ENCODE measurements around the gene DNALI1.
"Not testable (repeated sequence)": the region's sequence is repeated elsewhere in the genome, so short reads cannot be mapped to it uniquely, and the experiment has no call there.

Gene DNALI1

DNA sequence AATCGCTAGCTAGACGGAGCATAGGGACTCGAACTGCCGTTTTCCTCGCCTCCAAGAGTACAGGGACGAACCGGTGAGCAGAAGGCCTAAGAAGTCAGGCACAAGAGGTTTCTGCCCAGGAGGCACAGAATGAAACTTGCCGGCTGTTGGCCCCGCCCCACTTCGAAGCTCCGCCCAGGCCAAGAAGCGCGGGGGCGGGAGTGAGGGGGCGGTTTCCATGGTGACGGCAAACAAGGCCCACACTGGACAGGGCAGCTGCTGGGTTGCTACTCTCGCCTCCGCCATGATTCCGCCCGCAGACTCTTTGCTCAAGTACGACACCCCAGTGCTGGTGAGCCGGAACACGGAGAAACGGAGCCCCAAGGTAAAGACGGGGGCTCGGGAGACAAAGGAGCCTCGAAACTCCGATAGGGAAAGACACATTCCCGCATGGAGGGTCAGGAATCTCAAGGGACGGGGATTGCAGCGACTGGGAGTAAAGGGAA lies at the start of gene DNALI1:
TSS of gene DNALI1 (plus strand) at position 229 of the 485 bp plus-strand sequence. CDS start at position 284, 55 bp downstream.
- no peak for DNase-seq (ENCODE audit: low read depth)

DNA sequence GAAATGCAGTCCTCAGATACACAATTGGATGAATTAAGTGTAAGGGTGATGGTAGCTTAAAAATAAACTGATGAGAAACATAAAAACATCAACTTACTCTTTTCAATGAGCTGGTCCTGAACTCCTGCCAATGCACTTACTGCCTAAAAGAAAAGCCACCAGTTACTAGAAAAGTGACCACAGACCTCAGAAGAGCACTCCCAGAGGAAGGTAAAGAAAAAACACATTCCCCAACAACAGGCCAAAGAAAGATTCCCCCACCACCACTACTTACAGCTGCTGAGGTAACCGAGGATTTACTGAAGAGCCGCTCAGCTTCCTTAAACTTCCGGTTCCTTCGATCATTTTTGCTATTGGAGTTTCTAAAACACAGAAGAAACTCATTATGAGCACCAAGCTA lies 47.6 kb upstream of the DNALI1 start:
- no peak for DNase-seq (ENCODE audit: low read depth)

DNA sequence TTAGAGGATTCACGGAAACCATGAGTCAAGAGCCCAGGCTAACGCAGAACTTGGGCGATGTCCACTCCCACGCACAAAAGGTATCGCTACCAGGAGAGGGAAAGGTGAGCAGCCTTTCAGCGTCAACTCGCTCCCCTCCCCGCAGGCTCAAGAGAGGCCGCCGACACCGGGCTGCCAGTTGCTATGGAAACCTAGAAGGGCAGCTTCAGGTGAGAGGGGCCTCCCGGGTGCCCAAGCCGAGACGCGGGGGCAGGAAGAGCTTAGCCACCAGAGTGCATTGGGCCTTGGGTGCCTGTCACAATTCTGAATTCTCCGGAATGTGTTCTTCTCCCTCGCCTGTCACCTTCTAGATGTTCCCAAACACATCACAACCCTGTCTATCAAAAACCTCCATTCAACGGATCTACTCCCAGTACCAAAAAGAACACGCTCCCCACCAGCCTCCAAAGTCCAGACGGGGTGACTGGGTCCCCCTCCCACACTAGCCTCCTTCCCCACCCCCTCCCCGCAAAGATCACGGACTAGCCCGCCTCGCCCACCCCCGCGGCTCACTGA lies 42.9 kb upstream of the DNALI1 start:
- DNase-seq (ENCODE audit: low read depth): no peak

DNA sequence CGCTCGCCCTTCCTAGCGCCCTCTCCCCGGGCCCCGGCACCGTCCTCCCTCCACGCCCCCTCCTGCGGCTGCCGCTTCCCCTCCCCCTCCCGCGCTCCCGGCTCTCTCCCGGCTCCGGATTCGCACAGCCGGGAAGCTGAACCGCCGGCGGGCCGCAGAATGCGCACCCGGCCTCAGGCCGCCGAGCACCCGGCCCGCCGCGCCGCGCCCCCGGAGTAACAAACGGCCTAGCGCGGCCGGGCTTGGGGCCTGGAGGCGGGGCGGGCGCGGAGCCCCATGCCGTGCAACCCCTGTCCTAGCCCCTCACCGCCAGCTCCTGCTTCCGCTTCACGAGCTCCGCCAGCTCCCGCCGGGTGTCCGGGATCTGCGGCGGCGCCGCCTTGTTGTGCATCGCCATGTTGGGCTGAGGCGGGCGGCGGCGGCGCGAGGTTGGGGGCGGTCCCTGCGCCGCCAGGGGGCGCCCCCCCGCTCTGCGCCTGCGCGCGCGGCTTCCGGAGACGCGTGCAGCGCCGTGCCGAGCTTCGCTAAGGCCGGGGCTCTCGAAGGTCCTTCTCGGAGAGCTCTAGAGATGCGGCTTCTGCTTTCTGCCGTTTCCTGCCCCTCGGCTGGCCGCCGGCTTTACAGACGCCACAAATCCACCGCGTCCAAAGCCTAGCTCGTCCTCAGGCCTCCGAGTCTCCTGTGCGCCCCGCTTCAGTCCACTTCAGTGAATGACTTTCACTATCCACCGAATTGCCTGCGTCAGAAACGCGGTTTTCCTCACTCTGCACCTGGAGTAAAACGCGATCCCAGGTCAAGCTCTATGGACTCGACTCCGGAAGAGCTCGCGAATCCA lies 42.2 kb upstream of the DNALI1 start, which contains the start of gene MEAF6:
TSS of gene MEAF6 (minus strand) at position 417 of the 835 bp plus-strand sequence. CDS start at position 397, 20 bp downstream.
- peak; percentile 78 for DNase-seq (ENCODE audit: low read depth)

DNA sequence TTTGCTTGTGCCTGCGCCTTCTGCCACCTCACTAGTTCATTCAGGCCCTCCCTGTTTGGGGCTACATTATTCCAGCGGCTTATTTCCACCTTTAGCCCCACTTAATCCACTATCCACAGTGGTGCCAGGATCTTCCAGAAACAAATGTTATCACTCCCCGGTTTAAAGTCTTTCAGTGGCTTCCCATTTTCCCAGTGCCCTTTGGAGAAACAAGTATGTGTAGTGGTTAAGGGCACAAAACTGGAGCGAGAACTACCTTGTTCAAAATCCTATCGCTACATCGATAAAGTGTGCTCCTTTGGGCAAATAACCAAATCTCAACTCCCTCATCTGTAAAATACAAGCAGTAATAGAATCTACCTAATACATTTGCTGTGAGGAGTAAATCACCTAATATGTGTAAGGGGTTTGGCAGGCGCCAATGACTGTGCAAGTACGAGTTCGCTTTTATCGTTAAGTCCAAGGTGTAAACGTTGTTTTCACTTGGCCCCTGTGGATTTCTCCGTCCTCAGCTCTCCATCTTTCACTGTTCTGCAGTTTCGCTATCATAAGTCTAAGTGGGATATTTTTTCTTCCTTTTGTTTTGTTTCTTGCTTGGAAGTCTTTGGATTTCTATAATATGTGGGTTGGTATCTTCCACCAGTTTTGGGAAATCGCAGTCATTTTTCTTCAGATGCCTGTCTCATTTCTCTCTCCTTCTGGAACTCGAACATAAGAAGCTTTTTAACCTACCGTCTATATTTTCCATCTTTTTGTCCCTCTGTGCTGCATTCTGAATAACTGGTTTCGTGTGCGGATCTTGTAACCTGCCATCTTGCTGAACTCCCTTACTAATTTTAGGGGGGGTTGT lies 41.3 kb upstream of the DNALI1 start:
- DNase-seq (ENCODE audit: low read depth): no peak

DNA sequence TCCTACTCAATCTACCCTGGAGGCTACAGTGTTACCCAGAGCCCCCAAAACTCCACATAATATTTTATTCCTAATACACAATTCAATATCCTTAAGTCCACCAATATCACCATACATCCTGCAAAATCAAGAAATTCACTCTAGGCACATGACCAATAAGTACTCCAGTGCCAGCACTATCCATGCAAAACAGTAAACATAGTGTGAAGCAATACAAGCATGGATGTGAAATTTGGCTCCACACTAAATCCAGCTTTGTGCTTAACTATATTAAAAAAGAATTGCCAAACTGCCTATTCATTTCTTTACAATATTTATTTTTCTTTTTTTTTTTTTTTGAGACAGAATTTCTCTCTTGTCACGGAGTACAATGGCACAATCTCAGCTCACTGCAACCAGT lies 39.2 kb upstream of the DNALI1 start:
- no peak for DNase-seq (ENCODE audit: low read depth)

DNA sequence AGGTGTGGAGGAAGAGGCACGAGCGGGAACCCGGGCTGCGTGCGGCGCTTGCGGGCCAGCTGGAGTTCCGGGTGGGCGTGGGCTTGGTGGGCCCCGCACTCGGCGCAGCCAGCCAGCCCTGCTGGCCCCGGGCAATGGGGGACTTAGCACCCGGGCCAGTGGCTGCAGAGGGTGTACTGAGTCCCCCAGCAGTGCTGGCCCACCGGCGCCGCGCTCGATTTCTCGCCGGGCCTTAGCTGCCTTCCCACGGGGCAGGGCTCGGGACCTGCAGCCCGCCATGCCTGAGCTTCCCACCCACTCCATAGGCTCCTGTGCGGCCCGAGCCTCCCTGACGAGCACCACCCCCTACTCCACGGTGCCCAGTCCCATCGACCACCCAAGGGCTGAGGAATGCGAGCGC lies 38.5 kb upstream of the DNALI1 start:
- DNase-seq (ENCODE audit: low read depth): not testable (repeated sequence)

DNA sequence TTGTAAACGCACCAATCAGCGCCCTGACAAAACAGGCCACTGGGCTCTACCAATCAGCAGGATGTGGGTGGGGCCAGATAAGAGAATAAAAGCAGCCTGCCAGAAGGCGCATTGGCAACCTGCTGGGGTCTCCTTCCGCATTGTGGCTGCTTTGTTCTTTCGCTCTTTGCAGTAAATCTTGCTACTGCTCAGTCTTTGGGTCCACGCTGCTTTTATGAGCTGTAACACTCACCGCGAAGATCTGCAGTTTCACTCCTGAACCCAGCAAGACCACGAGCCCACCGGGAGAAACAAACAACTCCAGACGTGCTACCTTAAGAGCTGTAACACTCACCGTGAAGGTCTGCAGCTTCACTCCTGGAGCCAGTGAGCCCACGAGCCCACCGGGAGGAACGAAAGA lies 37.8 kb upstream of the DNALI1 start:
- DNase-seq (ENCODE audit: low read depth): not testable (repeated sequence)

DNA sequence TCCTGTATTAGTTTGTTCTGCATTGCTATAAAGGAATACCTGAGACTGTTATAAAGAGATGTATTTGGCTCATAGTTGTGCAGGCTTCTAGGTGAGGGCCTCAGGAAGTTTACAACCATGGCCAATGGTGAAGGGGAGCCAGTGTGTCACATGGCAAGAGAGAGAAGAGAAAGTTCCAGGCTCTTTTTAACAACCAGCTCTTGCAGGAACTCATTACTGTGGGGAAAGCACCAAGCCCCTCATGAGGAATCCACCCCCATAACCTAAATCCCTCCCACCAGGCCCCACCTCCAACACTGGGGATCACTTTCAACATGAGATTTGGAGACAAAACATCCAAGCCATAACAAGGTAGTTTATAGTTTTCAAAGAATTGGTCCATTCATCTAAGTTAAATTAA lies 37.1 kb upstream of the DNALI1 start:
- DNase-seq (ENCODE audit: low read depth): no peak

DNA sequence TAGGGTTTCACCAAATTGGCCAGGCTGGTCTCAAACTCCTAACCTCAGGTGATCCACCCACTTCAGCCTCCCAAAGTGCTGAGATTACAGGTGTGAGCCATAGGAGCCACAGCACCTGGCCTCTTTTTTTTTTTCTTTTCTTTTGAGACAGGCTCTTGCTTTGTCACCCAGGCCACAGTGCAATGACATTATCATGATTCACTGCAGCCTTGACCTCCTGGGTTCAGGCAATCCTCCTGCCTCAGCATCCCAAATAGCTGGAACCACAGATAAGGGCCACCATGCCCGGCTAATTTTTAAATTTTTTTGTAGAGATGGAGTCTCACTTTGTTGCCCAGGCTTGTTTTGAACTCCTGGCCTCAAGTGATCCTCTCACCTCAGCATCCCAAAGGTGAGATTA lies 26.9 kb upstream of the DNALI1 start:
- DNase-seq (ENCODE audit: low read depth): not testable (repeated sequence)

DNA sequence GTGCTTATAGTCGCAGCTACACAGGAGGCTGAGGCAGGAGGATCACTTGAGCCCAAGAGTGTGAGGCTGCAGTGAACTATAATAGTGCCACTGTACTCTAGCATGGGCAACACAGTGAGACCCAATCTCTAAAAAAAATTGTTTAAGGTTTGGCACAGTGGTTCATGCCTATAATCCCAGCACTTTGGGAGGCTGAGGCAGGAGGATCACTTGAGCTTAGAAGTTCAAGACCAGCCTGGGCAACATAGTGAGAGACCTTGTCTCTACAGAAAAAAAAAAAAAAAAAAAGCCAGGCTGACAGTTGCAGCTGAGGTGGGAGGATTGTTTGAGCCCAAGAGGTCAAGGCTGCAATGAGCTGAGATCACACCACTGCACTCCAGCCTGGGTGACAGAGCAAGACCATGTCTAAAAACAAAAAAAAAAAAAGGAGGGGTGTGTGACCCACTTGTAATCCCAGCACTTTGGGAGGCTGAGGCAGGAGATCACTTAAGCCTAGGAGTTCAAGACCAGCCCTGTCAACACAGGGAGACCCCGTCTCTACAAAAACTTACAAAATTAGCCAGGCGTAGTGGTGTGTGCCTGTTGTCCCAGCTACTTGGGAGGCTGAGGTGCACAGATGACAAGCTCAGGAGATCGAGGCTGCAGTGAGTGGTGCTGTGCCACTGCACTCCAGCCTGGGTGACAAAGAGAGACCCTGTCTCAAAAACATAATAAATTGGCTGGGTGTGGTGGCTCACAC lies 24.2 kb upstream of the DNALI1 start:
- DNase-seq (ENCODE audit: low read depth): not testable (repeated sequence)

DNA sequence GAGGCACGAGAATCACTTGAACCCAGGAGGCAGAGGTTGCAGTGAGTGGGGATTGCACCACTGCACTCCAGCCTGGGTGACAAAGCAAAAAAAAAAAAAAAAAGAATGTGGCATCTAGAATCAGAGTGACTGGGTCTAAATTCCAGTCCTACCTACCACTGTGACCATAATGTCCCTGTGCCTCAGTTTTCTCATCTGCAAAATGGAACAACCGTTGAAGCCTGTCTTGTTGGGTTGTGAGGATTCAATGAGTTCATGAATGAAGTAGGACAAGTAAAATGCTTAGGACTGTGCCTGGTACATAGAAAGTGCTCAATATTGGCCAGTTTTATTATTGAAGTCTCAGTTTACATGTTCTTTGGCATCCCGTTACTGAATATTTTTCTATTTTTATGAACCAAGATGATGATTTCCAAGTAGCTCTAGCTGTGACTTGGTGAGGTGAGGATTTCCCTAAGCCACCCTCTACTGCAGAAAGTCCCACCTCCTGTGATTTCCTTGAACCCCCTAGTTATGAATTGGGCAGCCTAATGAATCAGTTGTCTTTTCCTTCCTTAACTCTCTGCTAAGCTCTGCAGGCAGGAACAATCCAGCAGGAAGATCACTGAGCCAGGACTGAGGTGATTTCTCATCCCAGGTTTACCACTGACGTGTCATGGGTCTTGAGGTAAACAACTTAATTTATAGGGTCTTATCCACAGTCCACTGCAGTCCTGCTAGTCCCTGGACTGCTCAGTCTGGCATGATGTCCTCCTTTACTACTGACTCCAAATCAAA lies 23.2 kb upstream of the DNALI1 start:
- DNase-seq (ENCODE audit: low read depth): no peak

DNA sequence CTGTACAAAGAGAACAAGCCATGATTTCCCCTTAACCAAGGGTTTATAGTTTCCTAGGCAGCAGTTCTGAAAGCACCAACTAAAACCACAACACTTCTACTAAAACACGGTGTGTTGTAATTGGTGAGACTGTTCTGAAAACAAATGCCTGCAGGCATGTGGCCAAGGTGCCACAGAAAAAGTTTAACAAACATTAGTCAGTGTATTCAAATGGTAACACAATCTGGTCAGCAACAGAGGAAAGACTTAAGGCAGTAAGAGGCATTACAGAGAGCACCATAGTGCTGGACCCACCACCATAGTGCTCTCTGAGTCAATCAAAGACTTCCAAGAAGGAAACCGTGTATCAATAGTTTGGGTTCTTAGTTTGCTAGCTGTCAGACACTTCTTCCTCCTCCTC lies 19.4 kb upstream of the DNALI1 start:
- no peak for DNase-seq (ENCODE audit: low read depth)

DNA sequence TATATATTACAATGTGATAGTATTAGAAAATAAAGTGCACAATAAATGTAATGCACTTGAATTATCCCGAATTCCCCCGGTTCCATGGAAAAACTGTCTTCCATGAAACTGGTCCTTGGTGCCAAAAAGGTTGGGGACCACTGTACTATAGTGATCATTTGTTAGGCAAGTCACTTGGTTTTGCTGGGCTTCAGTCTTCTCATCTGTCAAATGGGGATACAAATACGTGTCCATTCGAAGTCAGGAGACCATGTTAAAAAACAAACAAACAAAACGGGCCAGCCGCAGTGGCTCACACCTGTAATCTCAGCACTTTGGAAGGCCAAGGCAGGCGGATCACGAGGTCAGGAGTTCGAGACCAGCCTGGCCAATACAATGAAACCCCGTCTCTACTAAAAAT lies 17.6 kb upstream of the DNALI1 start:
- not testable (repeated sequence) for DNase-seq (ENCODE audit: low read depth)

DNA sequence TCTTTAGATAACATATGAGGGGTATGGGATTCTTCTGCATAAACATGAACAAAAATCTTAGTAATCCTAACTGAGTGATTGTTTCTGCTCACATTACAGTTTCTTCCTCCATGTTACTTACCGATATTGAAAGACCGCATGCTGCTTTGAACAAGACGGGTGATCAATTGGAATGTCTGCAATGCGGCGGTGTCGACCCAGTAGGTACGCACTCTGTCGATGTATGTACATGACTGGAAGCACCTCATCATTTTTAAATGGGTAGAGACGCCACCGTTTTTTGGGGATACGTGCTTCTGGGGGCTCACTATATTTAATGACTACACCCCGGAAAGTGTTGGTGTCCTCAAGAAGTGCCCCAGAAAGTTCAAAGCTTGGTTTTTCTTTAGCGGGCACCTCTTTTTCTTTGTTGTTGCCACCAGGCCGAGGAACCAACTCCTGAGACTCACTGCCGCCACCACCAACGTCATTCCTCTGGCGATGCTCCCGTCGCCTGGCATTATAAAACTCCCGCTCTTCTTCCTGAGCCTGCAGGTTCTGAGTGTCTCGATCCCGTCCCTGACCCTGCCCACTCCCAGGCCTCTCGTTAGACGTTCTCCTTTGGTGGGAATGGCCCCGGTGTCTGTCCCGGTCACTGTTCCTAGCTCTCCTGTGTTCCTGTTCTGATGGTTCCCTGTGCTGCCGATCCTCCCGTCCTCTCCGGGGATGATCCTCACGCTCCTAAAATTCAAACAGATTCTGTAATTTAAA lies 16.5 kb upstream of the DNALI1 start:
- no peak for DNase-seq (ENCODE audit: low read depth)

DNA sequence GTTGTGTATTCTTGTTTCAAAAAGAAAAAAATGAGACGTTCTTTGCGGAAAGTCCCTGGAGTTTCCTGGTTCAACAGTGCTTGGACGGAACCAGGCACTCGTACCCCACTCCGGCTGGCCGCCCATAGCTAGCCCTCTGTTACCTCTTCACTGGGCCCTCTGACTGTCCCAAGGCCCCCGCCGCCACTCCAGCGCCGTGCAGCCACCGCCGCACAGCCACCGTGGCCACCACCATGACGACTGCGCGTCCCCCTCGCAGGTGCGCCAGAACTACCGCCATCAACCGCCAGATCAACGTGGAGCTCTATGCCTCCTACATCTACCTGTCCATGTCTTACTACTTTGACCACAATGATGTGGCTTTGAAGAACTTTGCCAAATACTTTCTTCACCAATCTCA lies 12.2 kb upstream of the DNALI1 start:
- DNase-seq (ENCODE audit: low read depth): no peak

DNA sequence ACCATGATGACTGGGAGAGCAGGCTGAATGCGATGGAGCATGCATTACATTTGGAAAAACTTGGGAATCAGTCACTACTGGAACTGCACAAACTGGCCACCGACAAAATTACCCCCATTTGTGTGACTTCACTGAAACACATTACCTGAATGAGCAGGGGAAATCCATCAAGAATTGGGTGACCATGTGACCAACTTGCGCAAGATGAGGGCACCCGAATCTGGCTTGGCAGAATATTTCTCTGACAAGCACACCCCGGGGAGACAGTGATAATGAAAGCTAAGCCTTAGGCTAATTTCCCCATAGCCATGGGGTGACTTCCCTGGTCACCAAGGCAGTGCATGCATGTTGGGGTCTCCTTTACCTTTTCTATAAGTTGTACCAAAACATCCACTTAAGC lies 11.7 kb upstream of the DNALI1 start:
- DNase-seq (ENCODE audit: low read depth): no peak

DNA sequence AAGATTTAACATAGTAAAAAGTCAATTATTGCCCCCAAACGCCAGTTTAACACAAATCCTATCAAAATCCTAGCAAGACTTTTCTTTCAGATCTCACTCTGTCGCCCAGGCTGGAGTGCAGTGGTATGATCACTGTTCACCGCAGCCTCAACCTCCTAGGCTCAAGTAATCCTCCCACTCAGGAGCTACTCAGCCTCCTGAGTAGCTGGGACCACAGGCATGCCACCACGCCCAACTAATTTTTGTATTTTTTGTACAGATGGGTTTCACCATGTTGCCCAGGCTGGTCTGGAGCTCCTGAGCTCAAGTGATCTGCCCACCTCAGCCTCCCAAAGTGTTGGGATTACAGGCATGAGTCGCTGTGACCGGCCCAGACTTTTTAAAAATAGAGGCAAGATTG lies 7.4 kb upstream of the DNALI1 start:
- no peak for DNase-seq (ENCODE audit: low read depth)

DNA sequence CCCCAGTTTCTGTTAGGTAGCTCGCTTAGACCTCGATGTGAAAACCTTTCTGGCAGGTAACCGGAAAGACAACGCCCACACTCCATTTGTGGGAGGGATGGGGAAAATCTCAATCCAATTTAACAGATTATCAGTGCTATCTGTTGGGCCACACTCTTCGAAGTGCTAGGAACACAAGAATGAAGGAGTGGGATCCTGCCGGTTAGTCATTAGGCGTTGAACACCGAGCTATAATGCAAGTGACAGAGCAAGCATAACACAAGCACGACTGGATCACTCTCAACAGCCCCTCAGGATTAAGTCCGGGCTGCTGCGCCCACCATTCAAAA lies 3.2 kb upstream of the DNALI1 start:
- DNase-seq (ENCODE audit: low read depth): no peak

Measured in CMK (cell line).